ENCODE results near the gene TMPRSS13. TPM values are rescaled to one million over a fixed set of nuclear protein-coding genes. Genes with fewer than 3 reads are reported as not detected.
"Not testable (repeated sequence)": the region's sequence is repeated elsewhere in the genome, so short reads cannot be mapped to it uniquely, and the experiment has no call there.

The TMPRSS13 gene
- polyA plus RNA-seq, 1 experiment: not detected

- no peaks in the 10 kb centered on the region for H3K9me3 ChIP-seq (ENCODE audit: control insufficient read depth, insufficient read depth, low read length)
- H3K27me3 ChIP-seq (ENCODE audit: control insufficient read depth, insufficient read depth, low read length): peaks cover 26% of the 10 kb centered on the region
- POLR2A ChIA-PET: no interaction called here
- no peak overlapping the region for H3K4me3 ChIP-seq (ENCODE audit: low read depth, low read length)
- DNase-seq (ENCODE audit: low read depth, low spot score): no peak
- CTCF ChIA-PET: interaction anchor here (3.2 kb wide), 1 partner anchor 16 kb away, joined by 16 read pairs; no protein-coding TSS in a partner anchor
- TF ChIP-seq CTCF (IDR thresholded peaks at IDR 0.05; ENCODE audit: low read depth, low read length): no peak
- H3K27ac ChIP-seq (ENCODE audit: low read depth, low read length): no peak overlapping the region
These were observed 1.6 kb upstream of the TMPRSS13 start for GRCh38 chr11:117930668-117931330.

- ChIA-PET CTCF (no interaction called here), POLR2A (no interaction called here)
- H3K27me3 ChIP-seq (ENCODE audit: control insufficient read depth, insufficient read depth, low read length): peaks cover 26% of the 10 kb centered on the region
- no peak for TF ChIP-seq CTCF (IDR thresholded peaks at IDR 0.05; ENCODE audit: low read depth, low read length)
- no peaks in the 10 kb centered on the region for H3K9me3 ChIP-seq (ENCODE audit: control insufficient read depth, insufficient read depth, low read length)
- H3K4me3 ChIP-seq (ENCODE audit: low read depth, low read length): no peak overlapping the region
- no peak for DNase-seq (ENCODE audit: low read depth, low spot score)
- H3K27ac ChIP-seq (ENCODE audit: low read depth, low read length): no peak overlapping the region
These were observed 841 bp upstream of the TMPRSS13 start for GRCh38 chr11:117929916-117930570.

GRCh38 chr11:117928446-117929141, 608 bp downstream of the TMPRSS13 start:
- CTCF ChIA-PET: no interaction called here
- POLR2A ChIA-PET: no interaction called here
- no peak for DNase-seq (ENCODE audit: low read depth, low spot score)
- TF ChIP-seq CTCF (IDR thresholded peaks at IDR 0.05; ENCODE audit: low read depth, low read length): no peak
- H3K9me3 ChIP-seq (ENCODE audit: control insufficient read depth, insufficient read depth, low read length): no peaks in the 10 kb centered on the region
- no peak overlapping the region for H3K4me3 ChIP-seq (ENCODE audit: low read depth, low read length)
- H3K27ac ChIP-seq (ENCODE audit: low read depth, low read length): no peak overlapping the region
- H3K27me3 ChIP-seq (ENCODE audit: control insufficient read depth, insufficient read depth, low read length): peaks cover 21% of the 10 kb centered on the region

GRCh38 chr11:117927926-117928325, 1.3 kb downstream of the TMPRSS13 start:
- peaks cover 21% of the 10 kb centered on the region for H3K27me3 ChIP-seq (ENCODE audit: control insufficient read depth, insufficient read depth, low read length)
- ChIA-PET CTCF (no interaction called here), POLR2A (no interaction called here)
- H3K27ac ChIP-seq (ENCODE audit: low read depth, low read length): no peak overlapping the region
- DNase-seq (ENCODE audit: low read depth, low spot score): no peak
- no peak overlapping the region for H3K4me3 ChIP-seq (ENCODE audit: low read depth, low read length)
- no peak for TF ChIP-seq CTCF (IDR thresholded peaks at IDR 0.05; ENCODE audit: low read depth, low read length)
- H3K9me3 ChIP-seq (ENCODE audit: control insufficient read depth, insufficient read depth, low read length): no peaks in the 10 kb centered on the region

- H3K4me3 ChIP-seq (ENCODE audit: low read depth, low read length); H3K9me3 ChIP-seq (ENCODE audit: control insufficient read depth, insufficient read depth, low read length); H3K27ac ChIP-seq (ENCODE audit: low read depth, low read length); POLR2A ChIA-PET; DNase-seq (ENCODE audit: low read depth, low spot score): not testable (repeated sequence)
- CTCF ChIA-PET: interaction anchor here (1.0 kb wide), 1 partner anchor 20 kb away, joined by 3 read pairs; no protein-coding TSS in a partner anchor
- H3K27me3 ChIP-seq (ENCODE audit: control insufficient read depth, insufficient read depth, low read length): peaks cover 16% of the 10 kb centered on the region
These were observed 3.0 kb downstream of the TMPRSS13 start for GRCh38 chr11:117926166-117926565.

Measured in AG04450 (cell line).